GM18951 (cell line): ENCODE measurements around the gene LRRC8E.
"Not testable (repeated sequence)": the region's sequence is repeated elsewhere in the genome, so short reads cannot be mapped to it uniquely, and the experiment has no call there.

Experiments
- POLR2A ChIP-seq: IDR thresholded peaks from 4 replicates; pipeline ENCODE4 v1.6.1; 2011; ENCODE audit warnings: mild to moderate bottlenecking; ENCODE audit not compliant: insufficient read length, insufficient read depth; ENCODE audit errors: extremely low read depth
- in situ Hi-C: fragments of 300-500 bp; cut with MboI; formaldehyde crosslinking; loops from one replicate; pipeline ENCODE4 v1.12.0; 2022; ENCODE audit warnings: low sequenced_read_pairs, mixed read lengths, inconsistent platforms; ENCODE audit not compliant: unreplicated experiment

The LRRC8E gene

DNA sequence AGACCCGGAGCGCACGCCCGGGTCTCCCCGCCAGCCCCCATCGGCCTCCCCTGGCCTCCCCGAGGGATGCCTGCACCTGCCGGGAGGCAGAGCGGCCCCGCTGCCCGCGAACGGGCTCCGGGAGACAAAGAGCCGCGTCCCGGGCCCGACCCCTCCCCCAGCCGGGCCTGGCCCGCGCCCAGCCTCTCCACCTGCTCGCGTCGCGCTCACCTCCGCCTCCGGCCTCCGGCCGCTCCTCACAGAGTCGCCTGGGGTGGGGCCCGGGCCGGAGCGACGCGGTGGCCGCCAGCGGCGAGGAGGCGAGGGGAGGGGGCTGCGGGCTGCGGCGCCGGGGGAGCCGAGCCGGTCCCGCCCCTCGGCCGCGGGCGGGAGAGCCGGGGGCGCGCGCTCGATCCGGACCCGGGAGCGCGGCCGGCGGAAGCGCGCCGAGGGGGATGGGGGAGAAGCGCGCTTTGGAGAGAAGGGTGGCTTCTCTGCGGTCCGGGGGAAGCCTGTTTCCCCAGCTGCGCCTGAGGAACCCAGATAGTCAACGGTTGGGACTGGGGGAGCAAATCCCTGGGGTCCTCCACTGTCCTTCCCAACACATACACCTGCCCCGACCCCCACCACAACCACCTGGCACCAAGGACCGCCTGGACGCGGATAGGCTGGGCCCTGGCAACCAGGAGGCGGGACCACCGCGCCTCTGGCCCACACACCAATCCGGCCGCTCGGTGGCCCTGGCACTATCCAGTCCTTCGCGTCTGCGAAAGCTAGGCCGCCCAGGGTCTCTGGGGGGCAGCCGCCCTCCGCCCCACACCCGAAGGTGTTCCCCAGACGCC is 14.0 kb upstream of the LRRC8E start, which contains the start of gene PRR36:
TSS of gene PRR36 (minus strand) at position 315 of the 821 bp plus-strand sequence. CDS start 701 bp downstream, outside the sequence.
- in situ Hi-C loops, result no loop called here
- TF ChIP-seq POLR2A, result no peak

DNA sequence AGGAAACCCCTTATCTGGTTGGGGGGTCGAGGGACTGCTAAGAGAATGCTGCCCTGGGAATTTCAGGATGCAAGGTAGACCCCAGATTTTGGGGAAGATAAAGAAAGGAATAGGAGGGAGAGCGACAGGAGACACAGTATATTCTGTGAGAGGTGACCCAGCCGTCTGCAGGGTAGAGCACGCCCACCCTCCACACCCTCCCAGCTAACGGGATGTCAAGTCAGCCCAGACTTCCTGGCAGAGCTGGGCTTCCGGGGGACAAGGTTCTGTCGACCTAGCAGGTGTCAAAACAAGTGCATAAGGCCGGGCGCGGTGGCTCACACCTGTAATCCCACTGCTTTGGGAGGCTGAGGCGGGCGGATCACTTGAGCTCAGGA is 13.4 kb upstream of the LRRC8E start:
- in situ Hi-C loops, result no loop called here
- TF ChIP-seq POLR2A, result no peak

DNA sequence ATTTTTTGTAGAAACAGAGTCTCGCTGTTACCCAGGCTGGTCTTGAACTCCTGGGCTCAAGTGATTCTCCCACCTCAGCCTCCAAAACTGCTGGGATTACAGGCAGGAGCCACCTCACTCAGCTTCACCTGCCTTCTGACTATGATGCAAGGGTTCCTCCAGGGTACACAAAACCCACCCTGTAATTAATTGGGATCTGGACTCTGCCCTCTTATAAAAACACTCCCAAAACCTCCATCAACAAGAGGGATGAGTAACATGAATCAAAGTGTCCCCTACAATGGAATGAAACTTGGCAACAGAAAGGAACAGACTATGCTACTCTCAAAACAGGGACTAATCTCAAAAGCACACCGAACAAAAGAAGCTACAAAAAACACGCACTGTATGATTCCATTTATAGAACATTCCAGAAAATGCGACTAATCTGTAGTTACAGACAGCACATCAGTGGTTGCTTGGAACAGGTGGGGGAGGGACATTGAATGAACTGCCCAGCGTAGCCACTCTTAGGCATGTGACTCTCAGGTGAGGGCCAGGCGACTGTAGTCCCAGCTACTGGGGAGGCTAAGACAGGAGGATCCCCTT is 11.0 kb upstream of the LRRC8E start:
- no peak for TF ChIP-seq POLR2A
- in situ Hi-C loops, result no loop called here

DNA sequence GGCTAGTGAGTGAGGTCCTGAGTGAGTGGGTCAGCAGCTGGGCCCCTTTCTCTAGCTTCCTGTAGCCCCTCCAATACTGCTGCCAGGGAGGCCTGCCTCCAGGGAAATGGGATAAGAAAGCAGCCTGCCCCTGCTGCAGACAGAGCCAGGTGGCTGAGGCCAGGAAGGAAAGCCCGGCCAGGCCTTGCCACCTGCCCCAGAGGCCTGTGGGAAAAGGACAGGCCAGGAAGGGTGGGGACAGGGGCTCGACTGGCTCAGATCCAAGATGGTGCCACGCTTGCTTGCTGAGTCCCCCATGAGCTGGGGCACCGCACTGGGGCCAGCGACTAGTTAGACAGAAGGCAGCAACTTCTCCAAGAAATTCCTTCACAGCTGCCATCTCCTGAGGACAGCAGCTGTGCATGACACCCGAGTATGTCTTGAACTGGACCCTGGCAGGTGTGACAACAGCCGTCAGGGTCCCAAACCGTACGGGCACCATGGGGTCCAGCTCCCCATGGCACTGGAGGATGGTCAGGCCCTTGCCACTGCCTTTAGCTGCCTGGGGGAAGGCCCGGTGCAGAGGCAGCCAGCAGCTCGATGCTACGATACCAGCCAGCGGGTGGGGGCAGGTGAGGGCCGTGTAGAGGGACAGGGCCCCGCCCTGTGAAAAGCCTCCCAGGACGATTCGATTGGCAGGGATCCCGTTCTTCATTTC is 9.1 kb upstream of the LRRC8E start:
- TF ChIP-seq POLR2A, result no peak
- in situ Hi-C loops, result no loop called here

DNA sequence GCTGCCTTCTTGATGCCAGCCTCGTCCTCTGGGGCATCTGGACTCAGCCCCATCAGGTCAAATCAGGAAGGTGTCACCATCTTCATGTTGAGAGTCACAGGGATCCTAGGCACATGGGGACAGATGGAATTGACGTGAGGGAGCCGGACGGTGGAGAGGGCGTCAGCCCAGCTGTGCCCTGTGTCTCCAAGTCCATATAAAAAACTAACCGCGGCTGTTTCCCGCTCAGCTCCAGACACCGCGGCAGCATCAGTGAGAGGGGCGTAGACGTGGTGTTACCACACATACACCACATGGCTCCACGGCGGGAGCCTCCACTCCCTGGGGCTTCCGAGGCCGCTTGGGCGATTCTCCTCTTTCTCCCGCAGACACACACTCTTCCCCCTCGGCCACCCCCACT is 8.5 kb upstream of the LRRC8E start:
- in situ Hi-C loops, result no loop called here
- no peak for TF ChIP-seq POLR2A

DNA sequence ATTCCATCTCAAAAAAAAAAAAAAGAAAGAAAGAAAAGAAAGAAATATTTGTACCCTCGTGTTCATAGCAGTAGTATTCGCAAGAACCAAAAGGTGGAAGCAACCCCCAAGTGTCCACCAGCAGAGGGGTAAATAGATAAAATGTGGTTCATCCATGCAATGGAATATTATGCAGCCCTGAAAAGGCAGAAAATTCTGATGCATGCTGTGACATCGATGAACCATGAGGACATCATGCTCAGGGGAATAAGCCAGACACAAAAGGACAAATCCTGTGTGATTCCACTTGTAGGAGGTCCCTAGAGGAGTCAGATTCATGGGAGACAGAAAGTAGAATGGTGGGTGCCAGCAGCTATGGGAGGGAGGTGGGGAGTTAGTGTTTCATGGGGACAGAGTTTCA is 6.4 kb upstream of the LRRC8E start:
- no peak for TF ChIP-seq POLR2A
- in situ Hi-C loops, result no loop called here

DNA sequence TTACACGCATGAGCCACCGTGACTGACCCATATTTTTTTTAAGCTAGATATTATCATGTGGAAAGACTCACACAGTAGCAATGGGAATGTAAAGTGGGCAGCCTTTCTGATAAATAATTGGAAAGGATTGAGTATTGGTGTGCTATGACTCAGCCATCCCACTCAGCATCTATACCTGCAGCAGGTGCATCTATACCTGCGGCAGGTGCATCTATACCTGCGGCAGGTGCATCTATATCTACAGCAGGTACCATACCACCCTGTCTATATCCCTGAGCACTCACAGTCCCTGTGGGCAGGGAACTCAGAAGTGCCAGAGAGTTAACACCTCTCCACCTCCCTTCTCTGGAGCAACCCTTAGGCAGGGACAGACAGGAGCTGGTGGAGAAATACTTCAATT is 5.2 kb upstream of the LRRC8E start:
- no peak for TF ChIP-seq POLR2A
- in situ Hi-C loops, result no loop called here

DNA sequence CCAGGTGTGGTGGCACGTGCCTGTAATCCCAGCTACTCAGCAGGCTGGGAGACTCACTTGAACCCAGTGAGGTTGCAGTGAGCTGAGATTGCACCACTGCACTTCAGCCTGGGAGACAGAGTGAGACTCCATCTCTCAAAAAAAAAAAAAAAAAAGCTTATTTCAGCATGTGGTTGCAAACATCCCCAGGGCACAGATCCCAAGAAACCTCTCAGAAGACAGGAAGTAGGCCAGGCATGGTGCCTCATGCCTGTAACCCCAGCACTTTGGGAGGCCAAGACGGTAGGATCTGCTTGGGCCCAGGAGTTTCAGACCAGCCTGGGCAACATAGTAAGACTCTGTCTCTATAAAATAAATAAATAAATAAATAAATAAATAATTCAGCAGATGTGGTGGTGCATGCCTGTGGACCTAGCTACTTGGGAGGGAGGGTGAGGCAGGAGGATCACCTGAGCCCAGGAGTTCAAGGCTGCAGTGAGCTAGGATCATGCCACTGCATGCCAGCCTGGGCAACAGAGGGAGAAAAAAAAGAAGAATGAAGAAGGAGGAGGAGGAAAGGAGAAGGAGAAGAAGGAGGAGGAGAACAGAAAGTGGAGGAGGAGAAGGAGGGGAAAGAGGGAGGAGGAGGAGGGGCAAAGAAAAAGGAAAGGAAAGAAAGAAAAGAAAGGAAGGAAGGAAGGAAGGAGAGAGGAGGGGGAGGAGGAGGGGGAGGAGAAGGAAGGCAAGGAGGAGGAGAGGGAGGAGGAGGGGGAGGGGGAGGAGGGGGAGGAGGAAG is 4.3 kb upstream of the LRRC8E start:
- in situ Hi-C loops, result no loop called here
- no peak for TF ChIP-seq POLR2A

DNA sequence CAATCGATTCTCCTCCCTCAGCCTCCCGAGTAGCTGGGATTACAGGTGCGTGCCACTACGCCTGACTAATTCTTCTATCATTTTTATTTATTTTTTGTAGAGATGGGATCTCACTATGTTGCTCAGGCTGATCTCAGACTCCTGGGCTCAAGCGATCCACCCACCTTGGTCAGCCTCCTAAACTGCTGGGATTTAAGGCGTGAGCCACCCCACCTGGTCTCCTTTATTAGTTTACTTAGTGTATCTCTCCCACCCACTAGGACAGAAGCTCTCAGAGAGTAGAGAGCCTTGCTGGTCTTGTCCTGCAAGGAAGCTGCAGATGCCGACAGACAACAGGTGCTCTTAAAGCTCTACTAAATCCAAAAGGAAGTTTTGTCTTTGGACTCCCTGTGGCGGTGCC is 2.5 kb upstream of the LRRC8E start:
- in situ Hi-C loops, result no loop called here
- no peak for TF ChIP-seq POLR2A

DNA sequence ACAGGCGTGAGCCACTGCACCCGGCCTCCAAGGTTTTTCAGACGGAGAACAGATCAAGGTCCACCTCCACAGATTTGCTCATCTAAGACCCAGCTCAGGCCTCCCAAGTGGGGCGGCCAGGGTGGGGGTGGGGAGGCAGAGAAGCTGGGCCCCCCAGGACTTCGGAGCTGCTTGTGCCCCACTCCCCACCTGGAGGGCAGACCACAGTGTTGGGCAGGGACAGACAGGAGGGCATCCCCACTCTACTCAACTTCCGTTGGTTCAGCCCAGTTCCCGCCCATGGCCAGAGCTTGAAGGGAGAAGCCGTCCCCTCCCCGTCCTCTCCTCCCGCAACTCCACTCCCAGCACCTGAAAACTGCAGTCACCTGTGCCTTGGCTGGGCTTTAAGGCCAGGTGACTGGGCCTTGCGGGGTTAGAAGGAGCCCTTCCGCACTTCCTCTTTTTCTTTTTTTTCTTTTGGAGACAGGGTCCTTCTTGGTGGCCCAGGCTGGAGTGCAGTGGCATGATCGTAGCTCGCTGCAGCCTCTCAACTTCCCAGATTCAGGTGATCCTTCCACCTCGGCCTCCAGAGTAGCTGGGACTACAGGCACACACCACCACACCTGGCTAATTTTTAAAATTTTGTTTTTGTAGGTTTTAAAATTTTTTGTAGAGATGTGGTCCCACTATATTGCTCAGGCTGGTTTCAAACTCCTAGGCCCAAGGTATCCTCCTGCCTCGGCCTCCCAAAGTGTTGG is 734 bp upstream of the LRRC8E start:
- in situ Hi-C loops, result no loop called here
- TF ChIP-seq POLR2A, result no peak

DNA sequence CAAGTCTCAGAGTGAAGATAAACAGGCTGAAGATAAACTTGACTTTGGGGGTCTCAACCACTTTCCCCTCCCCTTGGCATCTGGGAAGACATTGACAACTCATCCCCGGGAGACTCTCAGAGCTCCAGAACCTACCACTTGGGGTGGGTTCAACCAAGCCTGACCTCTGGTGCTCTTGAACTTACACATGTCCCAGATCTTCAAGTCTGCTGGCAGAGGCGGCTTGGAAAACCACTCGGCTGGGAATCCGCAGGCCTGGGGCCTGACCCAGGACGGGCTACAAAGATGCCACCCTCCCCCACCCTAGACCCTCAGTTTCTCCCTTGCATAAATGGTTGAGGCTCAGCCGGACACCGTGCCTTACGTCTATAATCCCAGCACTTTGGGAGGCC is 512 bp downstream of the LRRC8E start:
- TF ChIP-seq POLR2A, result no peak
- in situ Hi-C loops, result no loop called here

DNA sequence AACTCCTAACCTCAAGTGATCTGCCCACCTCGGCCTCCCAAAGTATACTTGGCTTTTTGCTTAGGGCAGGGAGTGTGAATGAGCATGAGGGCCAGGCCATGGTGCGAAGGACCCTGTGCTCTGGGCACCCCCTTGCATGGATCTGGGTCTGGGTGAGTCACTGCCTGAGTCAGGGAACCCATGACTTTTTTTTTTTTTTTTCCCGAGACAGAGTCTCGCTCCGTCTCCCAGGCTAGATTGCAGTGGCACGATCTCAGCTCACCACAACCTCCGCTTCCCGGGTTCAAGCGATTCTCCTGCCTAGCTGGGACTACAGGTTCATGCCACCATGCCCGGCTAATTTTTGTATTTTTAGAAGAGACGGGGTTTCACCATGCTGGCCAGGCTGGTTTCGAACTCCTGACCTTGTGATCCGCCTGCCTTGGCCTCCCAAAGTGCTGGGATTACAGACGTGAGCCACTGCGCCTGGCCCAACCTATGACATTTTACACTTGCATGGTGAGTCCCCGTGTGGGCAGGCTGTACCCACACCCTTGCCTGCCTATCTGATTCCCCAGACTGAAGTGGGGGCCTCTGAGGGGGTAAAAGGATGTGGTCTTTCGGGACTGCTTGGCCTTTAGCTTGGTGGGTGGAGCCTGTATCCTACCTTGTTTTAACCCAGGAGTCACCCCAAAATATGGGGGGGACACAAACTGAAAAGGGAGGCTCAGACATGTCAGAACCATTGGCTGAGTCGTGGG is 5.2 kb downstream of the LRRC8E start:
- in situ Hi-C loops, result not testable (repeated sequence)
